ENCODE results near the gene PLCB4.

- TF ChIP-seq CTCF (conservative IDR thresholded peaks at IDR 0.05; ENCODE audit: low read length) (no peak), EZH2phosphoT487 (IDR thresholded peaks at IDR 0.05; ENCODE audit: borderline replicate concordance) (no peak)
Measured at GRCh38 chr20:9092655-9093054, 23.8 kb downstream of the PLCB4 start.
